ENCODE results near the gene CH25H. TPM values are rescaled to one million over a fixed set of nuclear protein-coding genes. Genes with fewer than 3 reads are reported as not detected.
A peak's percentile ranks its signal among the peaks of the same experiment; 100 is the strongest.

Gene CH25H
- total RNA-seq, 2 donors from 2014 or later, result 0.98 to 1.8 TPM

DNA sequence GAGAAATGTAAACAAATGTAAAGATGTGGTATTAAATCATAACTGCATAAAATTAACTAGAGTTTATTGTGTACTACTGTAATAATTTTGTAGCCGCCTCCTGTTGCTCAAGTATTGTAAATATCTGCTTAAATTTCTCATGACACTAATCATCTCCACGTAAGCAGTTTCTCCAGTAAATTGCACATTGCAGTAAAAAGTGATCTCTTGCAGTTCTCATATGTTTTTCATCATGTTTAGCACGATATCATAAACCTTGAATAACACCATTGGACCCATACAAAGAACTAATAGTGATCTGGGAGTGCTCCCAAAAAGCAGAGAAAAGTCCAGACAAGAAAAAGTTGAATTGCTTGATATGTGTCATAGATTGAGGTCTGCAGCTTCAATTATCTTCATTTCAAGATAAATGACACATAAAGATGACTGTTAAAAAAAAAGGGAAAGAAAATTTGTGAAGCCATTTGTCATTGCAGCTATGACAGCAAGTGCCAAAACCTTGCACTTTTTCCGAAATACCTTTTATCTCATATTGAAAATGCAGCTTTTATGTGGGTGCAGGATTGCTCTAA is 29.2 kb upstream of the CH25H start:
- Histone ChIP-seq H3K27ac (no peak overlapping the region), H3K4me3 (no peak overlapping the region), H3K27me3 (no peaks in the 10 kb centered on the region), H3K36me3 (peaks cover 6% of the 10 kb centered on the region), H3K4me1 (peaks cover 0 to 14% of the 10 kb centered on the region in 2 donors), H3K9me3 (no peaks in the 10 kb centered on the region)
- TF ChIP-seq CTCF (IDR thresholded peaks at IDR 0.05), result no peak
- DNase-seq (ENCODE audit: low spot score), result no peak

DNA sequence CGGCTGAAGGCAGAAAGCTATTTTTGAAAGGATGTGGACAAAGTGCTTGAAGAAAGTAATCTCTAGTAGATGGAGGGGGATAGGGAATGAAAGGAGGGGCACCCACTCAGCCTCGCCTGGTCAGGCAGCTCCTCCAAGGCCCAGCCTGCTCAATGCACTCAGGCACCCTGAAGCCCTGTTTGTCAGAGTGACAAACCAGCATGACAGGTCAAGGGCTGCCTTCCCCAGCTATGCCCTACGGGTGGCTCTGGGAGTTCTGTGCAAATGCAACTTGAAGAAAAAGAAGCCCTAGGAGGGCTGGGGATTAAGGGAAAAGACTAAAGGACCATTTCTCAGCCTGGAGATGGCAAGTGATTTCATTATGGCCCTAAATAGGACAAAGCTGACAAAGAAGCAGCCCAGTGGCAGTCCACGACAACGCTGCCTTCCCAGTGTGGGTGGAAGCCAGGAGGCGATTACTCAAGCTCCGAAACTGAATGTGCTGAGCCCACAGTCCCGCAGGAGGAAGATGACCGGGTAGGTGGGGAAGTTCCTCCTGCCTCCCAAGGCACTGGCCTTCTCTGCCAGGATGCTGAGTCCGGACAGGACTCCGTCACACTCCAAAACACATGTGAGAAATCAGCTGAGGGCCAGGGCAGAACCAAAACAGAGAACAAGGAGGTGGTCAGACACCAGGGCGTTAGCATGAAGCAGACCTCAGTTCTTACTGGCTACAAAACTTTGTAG is 28.1 kb upstream of the CH25H start:
- no peaks in the 10 kb centered on the region for H3K27me3 ChIP-seq

DNA sequence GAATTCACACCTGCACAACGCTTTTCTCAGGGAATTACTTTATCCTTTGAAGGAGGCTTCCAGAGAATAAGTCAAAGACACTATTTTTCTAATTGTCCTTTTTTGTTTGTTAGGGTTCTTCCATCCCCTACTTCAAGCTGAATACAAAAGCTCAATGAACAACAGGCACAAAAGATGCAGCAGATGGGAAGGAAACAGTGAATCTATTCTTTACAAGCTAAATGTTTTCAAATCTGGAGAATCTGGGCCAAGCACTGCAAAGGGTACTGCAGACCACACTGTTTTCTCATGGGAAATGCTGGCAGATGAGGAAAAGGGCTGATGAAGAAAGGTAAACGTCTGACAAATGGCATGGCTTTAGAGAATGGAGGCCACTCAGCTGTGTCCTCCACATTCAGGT is 25.9 kb upstream of the CH25H start:
- Histone ChIP-seq H3K27me3 (no peaks in the 10 kb centered on the region), H3K4me3 (no peak overlapping the region), H3K9me3 (no peaks in the 10 kb centered on the region), H3K27ac (no peak overlapping the region), H3K36me3 (no peaks in the 10 kb centered on the region), H3K4me1 (peaks cover 0 to 7% of the 10 kb centered on the region in 2 donors)
- no peak for DNase-seq (ENCODE audit: low spot score)
- TF ChIP-seq CTCF (IDR thresholded peaks at IDR 0.05), result no peak

More for the DNA sequence above, 28.1 kb upstream of the CH25H start:
- peak overlapping the region in 1 of 2 donors; percentile 47 for H3K27ac ChIP-seq
- no peaks in the 10 kb centered on the region for H3K9me3 ChIP-seq
- peaks cover 6% of the 10 kb centered on the region for H3K36me3 ChIP-seq
- TF ChIP-seq CTCF (IDR thresholded peaks at IDR 0.05), result no peak
- peak; percentile 73 for DNase-seq (ENCODE audit: low spot score)
- no peak overlapping the region for H3K4me3 ChIP-seq
- H3K4me1 ChIP-seq, result peaks cover 0 to 7% of the 10 kb centered on the region in 2 donors

DNA sequence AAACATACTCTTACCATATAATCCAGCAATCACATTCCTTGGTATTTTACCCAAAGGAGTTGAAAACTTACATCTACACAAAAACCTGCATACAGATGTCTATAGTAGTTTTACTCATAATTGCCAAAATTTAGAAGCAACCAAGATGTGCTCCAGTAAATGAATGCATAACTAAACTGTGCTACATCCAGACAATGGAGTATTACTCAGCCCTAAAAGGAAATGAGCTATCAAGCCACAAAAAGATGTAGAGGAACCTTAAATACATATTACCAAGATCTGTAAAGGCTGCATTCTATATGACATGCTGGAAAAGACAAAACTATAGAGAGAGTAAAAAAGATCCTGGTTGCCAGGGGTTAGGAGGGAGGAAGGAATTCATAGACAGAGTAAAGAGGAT is 21.8 kb upstream of the CH25H start:
- Histone ChIP-seq H3K27me3 (no peaks in the 10 kb centered on the region), H3K4me1 (peaks cover 0 to 9% of the 10 kb centered on the region in 2 donors), H3K27ac (no peak overlapping the region), H3K9me3 (no peaks in the 10 kb centered on the region), H3K36me3 (no peaks in the 10 kb centered on the region), H3K4me3 (no peak overlapping the region)
- DNase-seq (ENCODE audit: low spot score), result no peak
- TF ChIP-seq CTCF (IDR thresholded peaks at IDR 0.05), result no peak

DNA sequence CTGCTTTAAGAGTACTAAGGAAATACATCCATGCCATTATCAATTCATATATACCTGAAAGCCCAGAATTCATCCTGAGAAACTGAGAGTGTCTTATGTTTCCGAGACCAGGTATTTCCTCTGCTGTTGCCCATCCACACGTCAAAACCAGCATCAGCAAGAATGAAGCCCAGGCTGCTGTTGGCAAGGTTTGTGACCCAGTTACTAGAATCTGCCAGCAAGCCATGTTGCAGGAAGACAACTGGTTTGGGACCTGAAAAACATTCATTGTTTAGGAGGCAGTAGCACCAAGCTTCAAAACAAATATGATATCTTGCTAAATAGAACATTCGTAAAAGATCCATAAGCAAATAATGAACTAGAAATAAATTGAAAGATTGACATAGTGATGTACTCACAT is 21.0 kb upstream of the CH25H start:
- peaks cover 0 to 9% of the 10 kb centered on the region in 2 donors for H3K4me1 ChIP-seq
- H3K4me3 ChIP-seq, result no peak overlapping the region
- H3K36me3 ChIP-seq, result no peaks in the 10 kb centered on the region
- no peak overlapping the region for H3K27ac ChIP-seq
- no peak for DNase-seq (ENCODE audit: low spot score)
- H3K27me3 ChIP-seq, result no peaks in the 10 kb centered on the region
- TF ChIP-seq CTCF (IDR thresholded peaks at IDR 0.05), result no peak
- H3K9me3 ChIP-seq, result no peaks in the 10 kb centered on the region

Data from right atrium auricular region (tissue), 2 donors.